A549 (cell line): Measurements from ENCODE around the gene PADI2. TPM values are rescaled to one million over a fixed set of nuclear protein-coding genes. Genes with fewer than 3 reads are reported as not detected.

Source experiments
- ATAC-seq, 2 experiments: fragments of 200-7000 bp in 1 of 2; fragments of >200 bp in 1 of 2; cut with Nextera tagmentation in 1 of 2; cut with Tn5 transposase in 1 of 2; 3 replicates each; pipeline versions ENCODE4 v1.8.0 to v1.9.1; 2018 to 2020; ENCODE audit warnings: mild to moderate bottlenecking in 1 of 2, moderate library complexity in 1 of 2
- CTCF ChIA-PET: fragments of 300-600 bp; sonication (Branson Sonifier 250); formaldehyde crosslinking; extraction: SDS; loops from one replicate; lab custom pipeline; 2021; ENCODE audit warnings: antibody characterized with exemption, inconsistent platforms; lab: Yijun Ruan, JAX
- POLR2A ChIA-PET: fragments of 350-600 bp; formaldehyde crosslinking; extraction: SDS; loops from one replicate; lab custom pipeline; 2021; ENCODE audit warnings: antibody characterized with exemption, inconsistent platforms; lab: Yijun Ruan, JAX
- DNase-seq, 2 experiments: peaks; one replicate each; pipeline versions ENCODE4 v3.0.0 to v3.0.0-alpha.2; 2011 to 2016; ENCODE audit warnings: low read depth in 1 of 2, low spot score in 1 of 2
- FAIRE-seq: peaks from 2 replicates; lab custom pipeline; 2011; peaks lifted over from hg19 to GRCh38; lab: Jason Lieb, UNC
- H3K27ac ChIP-seq, 2 experiments: fragments of >200 bp; sonication (Bioruptor Twin); formaldehyde crosslinking; 3 replicates each; pipeline ENCODE4 v1.5.1; 2016 to 2017
- H3K4me1 ChIP-seq: fragments of >200 bp; sonication (Bioruptor Twin); formaldehyde crosslinking; 3 replicates; pipeline ENCODE4 v1.6.1; 2016
- H3K4me2 ChIP-seq: fragments of >200 bp; sonication (Bioruptor Twin); formaldehyde crosslinking; 3 replicates; pipeline ENCODE4 v1.6.1; 2016
- H3K4me3 ChIP-seq: fragments of >200 bp; sonication (Bioruptor Twin); formaldehyde crosslinking; 3 replicates; pipeline ENCODE4 v1.5.1; 2016
- H3K9me3 ChIP-seq: fragments of >200 bp; sonication (Bioruptor Twin); formaldehyde crosslinking; 3 replicates; pipeline ENCODE4 v1.6.1; 2016
- BHLHE40 ChIP-seq: IDR thresholded peaks from 2 replicates; pipeline ENCODE4 v1.6.1; 2012; ENCODE audit warnings: low read depth, low read length, inconsistent platforms
- E2F6 ChIP-seq: IDR thresholded peaks from 2 replicates; pipeline ENCODE4 v1.6.1; 2012; ENCODE audit warnings: low read depth, borderline replicate concordance
- ESRRA ChIP-seq: fragments of 150-350 bp; IDR thresholded peaks from 2 replicates; pipeline ENCODE4 v1.6.1; 2014; ENCODE audit warnings: mild to moderate bottlenecking, low read length, borderline replicate concordance
- GATA3 ChIP-seq: IDR thresholded peaks from 2 replicates; pipeline ENCODE4 v1.6.1; 2012; ENCODE audit warnings: borderline replicate concordance
- HMGXB4 ChIP-seq: fragments of 250-450 bp; sonication (Bioruptor Pico); IDR thresholded peaks from 2 replicates; pipeline ENCODE4 v1.5.0; 2021; ENCODE audit warnings: mild to moderate bottlenecking, moderate library complexity, borderline replicate concordance
- HOXB13 ChIP-seq: fragments of 250-450 bp; sonication (Bioruptor Pico); IDR thresholded peaks from 2 replicates; pipeline ENCODE4 v1.5.0; 2020; ENCODE audit warnings: low read depth, mild to moderate bottlenecking, moderate library complexity
- MAFK ChIP-seq: fragments of 450-650 bp; IDR thresholded peaks from 2 replicates; pipeline ENCODE4 v1.6.1; 2014; ENCODE audit not compliant: partially characterized antibody
- NFE2L2 ChIP-seq: fragments of 150-350 bp; conservative IDR thresholded peaks from 2 replicates; pipeline ENCODE4 v1.6.1; 2014; ENCODE audit warnings: low read length
- NPAS2 ChIP-seq: fragments of 250-450 bp; sonication (Bioruptor Pico); IDR thresholded peaks from 2 replicates; pipeline ENCODE4 v1.8.0; 2022; ENCODE audit warnings: mild to moderate bottlenecking, moderate library complexity, borderline replicate concordance
- NR3C1 ChIP-seq: fragments of >200 bp; sonication (Bioruptor Twin); formaldehyde crosslinking; IDR thresholded peaks from 3 replicates; pipeline ENCODE4 v1.6.1; 2017
- POLR2AphosphoS2 ChIP-seq: conservative IDR thresholded peaks from 2 replicates; pipeline ENCODE4 v1.6.1; 2012; ENCODE audit warnings: low read length, improper control_type of control experiment, inconsistent platforms
- RFX5 ChIP-seq: fragments of 450-650 bp; IDR thresholded peaks from 2 replicates; pipeline ENCODE4 v1.7.1; 2014; ENCODE audit warnings: antibody characterized with exemption, mild to moderate bottlenecking, moderate library complexity
- SREBF2 ChIP-seq: fragments of 450-650 bp; IDR thresholded peaks from 2 replicates; pipeline ENCODE4 v1.6.1; 2014; ENCODE audit warnings: mild to moderate bottlenecking, moderate library complexity
- USF2 ChIP-seq: fragments of 450-650 bp; IDR thresholded peaks from 2 replicates; pipeline ENCODE4 v1.6.1; 2014; ENCODE audit warnings: antibody characterized with exemption
- ZFP36 ChIP-seq: fragments of 450-650 bp; IDR thresholded peaks from 2 replicates; pipeline ENCODE4 v1.6.1; 2014; ENCODE audit warnings: borderline replicate concordance; ENCODE audit not compliant: partially characterized antibody
- ZSCAN20 ChIP-seq: fragments of 250-450 bp; sonication (Bioruptor Pico); IDR thresholded peaks from 2 replicates; pipeline ENCODE4 v1.8.0; 2022; ENCODE audit warnings: mild to moderate bottlenecking, moderate library complexity
- WGBS: methylation state at CpG from one replicate; pipeline ENCODE4 v1.1.6; 2017; ENCODE audit errors: missing lambda C conversion rate; 5-methylcytosine and 5-hydroxymethylcytosine counted together
- polyA plus RNA-seq, 4 experiments: library from polyadenylated mRNA; depleted of rRNA in 3 of 4; stranded (reverse); fragments of >200 nt; fragmentation: RNase III in 1 of 4; extraction: RNeasy Plus Mini Kit Qiagen cat#74134 plus additional on column Dnase treatment in 1 of 4; gene quantifications; 2 replicates in 3 of 4; 3 replicates in 1 of 4; pipeline ENCODE4 v1.2.3, GENCODE V29; 2011 to 2017
- TF ChIP-seq, protein P1 (sequence below): fragments of 250-450 bp; sonication (Bioruptor Pico); IDR thresholded peaks from 2 replicates; pipeline ENCODE4 v1.5.0; 2020; ENCODE audit warnings: low read depth, mild to moderate bottlenecking, moderate library complexity
- TF ChIP-seq, protein P2 (sequence below): fragments of >200 bp; sonication (Bioruptor Twin); formaldehyde crosslinking; IDR thresholded peaks from 3 replicates; pipeline ENCODE4 v1.5.1; 2016
- TF ChIP-seq, protein P3 (sequence below): IDR thresholded peaks from 2 replicates; pipeline ENCODE4 v1.6.1; 2012

PADI2 gene
- polyA plus RNA-seq, 2 of the 4 experiments (the other 2 are of a cell fraction): 1.1 to 1.3 TPM

DNA sequence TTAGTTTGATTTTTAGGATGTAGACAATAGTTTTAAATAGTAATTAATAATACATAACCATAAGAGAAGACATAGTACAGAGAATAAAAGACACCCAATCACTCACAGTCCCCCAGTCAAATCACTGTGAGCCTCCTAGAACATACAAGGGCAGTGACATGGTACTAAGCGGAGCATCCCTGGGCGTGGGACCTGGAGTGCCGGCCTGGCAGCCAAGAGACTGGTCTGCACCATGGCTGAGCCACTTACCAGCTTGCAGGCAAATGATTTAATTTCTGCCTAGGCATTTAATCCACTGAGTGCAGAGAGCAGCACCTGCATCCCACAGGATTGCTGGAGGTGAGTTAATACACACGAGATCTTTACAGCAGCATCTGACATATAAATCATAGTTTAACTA lies 85.8 kb downstream of the PADI2 start:
- H3K4me1 ChIP-seq: no peaks in the 10 kb centered on the region
- ATAC-seq (no peak), DNase-seq (no peak), FAIRE-seq (no peak)
- no peak overlapping the region for H3K4me3 ChIP-seq
- no peak overlapping the region for H3K27ac ChIP-seq
- WGBS: 86% methylated on average over 4 of the region's 4 CpGs
- POLR2A ChIA-PET: no interaction called here
- no peaks in the 10 kb centered on the region for H3K9me3 ChIP-seq
- CTCF ChIA-PET: interaction anchor here (1.0 to 2.6 kb wide), 5 partner anchors 12 to 82 kb away, joined by 3 to 13 read pairs (median 6); no protein-coding TSS in a partner anchor
- no peak for TF ChIP-seq NFE2L2
- TF ChIP-seq NPAS2: no peak
- TF ChIP-seq, protein P1, sequence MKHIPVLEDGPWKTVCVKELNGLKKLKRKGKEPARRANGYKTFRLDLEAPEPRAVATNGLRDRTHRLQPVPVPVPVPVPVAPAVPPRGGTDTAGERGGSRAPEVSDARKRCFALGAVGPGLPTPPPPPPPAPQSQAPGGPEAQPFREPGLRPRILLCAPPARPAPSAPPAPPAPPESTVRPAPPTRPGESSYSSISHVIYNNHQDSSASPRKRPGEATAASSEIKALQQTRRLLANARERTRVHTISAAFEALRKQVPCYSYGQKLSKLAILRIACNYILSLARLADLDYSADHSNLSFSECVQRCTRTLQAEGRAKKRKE (CRISPR knock-in tag): no peak
- no peak for TF ChIP-seq ZFP36
- TF ChIP-seq SREBF2: no peak
- TF ChIP-seq, protein P2, sequence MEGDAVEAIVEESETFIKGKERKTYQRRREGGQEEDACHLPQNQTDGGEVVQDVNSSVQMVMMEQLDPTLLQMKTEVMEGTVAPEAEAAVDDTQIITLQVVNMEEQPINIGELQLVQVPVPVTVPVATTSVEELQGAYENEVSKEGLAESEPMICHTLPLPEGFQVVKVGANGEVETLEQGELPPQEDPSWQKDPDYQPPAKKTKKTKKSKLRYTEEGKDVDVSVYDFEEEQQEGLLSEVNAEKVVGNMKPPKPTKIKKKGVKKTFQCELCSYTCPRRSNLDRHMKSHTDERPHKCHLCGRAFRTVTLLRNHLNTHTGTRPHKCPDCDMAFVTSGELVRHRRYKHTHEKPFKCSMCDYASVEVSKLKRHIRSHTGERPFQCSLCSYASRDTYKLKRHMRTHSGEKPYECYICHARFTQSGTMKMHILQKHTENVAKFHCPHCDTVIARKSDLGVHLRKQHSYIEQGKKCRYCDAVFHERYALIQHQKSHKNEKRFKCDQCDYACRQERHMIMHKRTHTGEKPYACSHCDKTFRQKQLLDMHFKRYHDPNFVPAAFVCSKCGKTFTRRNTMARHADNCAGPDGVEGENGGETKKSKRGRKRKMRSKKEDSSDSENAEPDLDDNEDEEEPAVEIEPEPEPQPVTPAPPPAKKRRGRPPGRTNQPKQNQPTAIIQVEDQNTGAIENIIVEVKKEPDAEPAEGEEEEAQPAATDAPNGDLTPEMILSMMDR: no peak
- TF ChIP-seq HOXB13: no peak
- TF ChIP-seq RFX5: no peak
- no peak for TF ChIP-seq GATA3
- TF ChIP-seq BHLHE40: no peak
- no peak for TF ChIP-seq MAFK
- no peak for TF ChIP-seq ZSCAN20 (CRISPR knock-in tag)
- TF ChIP-seq HMGXB4 (CRISPR knock-in tag): no peak
- no peak for TF ChIP-seq POLR2AphosphoS2
- TF ChIP-seq NR3C1: no peak
- no peak overlapping the region for H3K4me2 ChIP-seq

GRCh38 chr1:17032741-17033140 lies 86.5 kb downstream of the PADI2 start:
- CTCF ChIA-PET: interaction anchor here (0.8 to 2.6 kb wide), 5 partner anchors 13 to 81 kb away, joined by 3 to 13 read pairs (median 6); no protein-coding TSS in a partner anchor
- POLR2A ChIA-PET: no interaction called here
- no peak for FAIRE-seq

More at GRCh38 chr1:17032741-17033140, 86.5 kb downstream of the PADI2 start:
- Histone ChIP-seq H3K9me3 (no peaks in the 10 kb centered on the region), H3K4me3 (no peak overlapping the region)
- DNase-seq (no peak), ATAC-seq (no peak)
- TF ChIP-seq, protein P1 (CRISPR knock-in tag): no peak
- TF ChIP-seq ZSCAN20 (CRISPR knock-in tag) (no peak), E2F6 (no peak), POLR2AphosphoS2 (no peak), ESRRA (no peak), ZFP36 (no peak), USF2 (no peak), SREBF2 (no peak)
- TF ChIP-seq, protein P3, sequence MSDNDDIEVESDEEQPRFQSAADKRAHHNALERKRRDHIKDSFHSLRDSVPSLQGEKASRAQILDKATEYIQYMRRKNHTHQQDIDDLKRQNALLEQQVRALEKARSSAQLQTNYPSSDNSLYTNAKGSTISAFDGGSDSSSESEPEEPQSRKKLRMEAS: no peak
- TF ChIP-seq, all 56 proteins: peak for 0
- H3K27ac ChIP-seq: no peak overlapping the region
- H3K4me2 ChIP-seq: no peak overlapping the region
- no peaks in the 10 kb centered on the region for H3K4me1 ChIP-seq
- 95% methylated on average over 3 of the region's 3 CpGs for WGBS
